Activated T-cell treated with anti-CD3 and anti-CD28 coated beads, Interleukin-2, amount 50 U/mL, for 4 hours (primary cell): ENCODE data around the gene DLEC1. TPM values are rescaled to one million over a fixed set of nuclear protein-coding genes. Genes with fewer than 3 reads are reported as not detected.

Source experiments
- ATAC-seq, 2 donors: fragments of 200-7000 bp; cut with Tn5 transposase; one replicate each; pipeline ENCODE4 v1.10.0; 2021
- DNase-seq: peaks from one replicate; pipeline ENCODE4 v3.0.0-alpha.2; 2020
- H3K27me3 Mint-ChIP-seq: one replicate; pipeline ENCODE4 v1.8.0; 2021; ENCODE audit warnings: low read depth, mixed read lengths
- H3K36me3 Mint-ChIP-seq: one replicate; pipeline ENCODE4 v1.8.0; 2022; ENCODE audit warnings: mixed read lengths; ENCODE audit not compliant: insufficient read depth
- H3K4me1 Mint-ChIP-seq: one replicate; pipeline ENCODE4 v1.8.0; 2021; ENCODE audit warnings: low read depth, mixed read lengths
- H3K4me3 Mint-ChIP-seq: one replicate; pipeline ENCODE4 v1.8.0; 2021; ENCODE audit warnings: mild to moderate bottlenecking, moderate library complexity, mixed read lengths
- H3K9me3 Mint-ChIP-seq: one replicate; pipeline ENCODE4 v1.8.0; 2021; ENCODE audit warnings: mixed read lengths
- total RNA-seq, 3 donors: library from RNA; stranded (reverse); gene quantifications; one replicate each; pipeline ENCODE4 v1.2.1, GENCODE V29; 2021

Gene DLEC1
- total RNA-seq, 3 donors from 2014 or later, result 0.05 to 0.16 (median 0.08) TPM

DNA sequence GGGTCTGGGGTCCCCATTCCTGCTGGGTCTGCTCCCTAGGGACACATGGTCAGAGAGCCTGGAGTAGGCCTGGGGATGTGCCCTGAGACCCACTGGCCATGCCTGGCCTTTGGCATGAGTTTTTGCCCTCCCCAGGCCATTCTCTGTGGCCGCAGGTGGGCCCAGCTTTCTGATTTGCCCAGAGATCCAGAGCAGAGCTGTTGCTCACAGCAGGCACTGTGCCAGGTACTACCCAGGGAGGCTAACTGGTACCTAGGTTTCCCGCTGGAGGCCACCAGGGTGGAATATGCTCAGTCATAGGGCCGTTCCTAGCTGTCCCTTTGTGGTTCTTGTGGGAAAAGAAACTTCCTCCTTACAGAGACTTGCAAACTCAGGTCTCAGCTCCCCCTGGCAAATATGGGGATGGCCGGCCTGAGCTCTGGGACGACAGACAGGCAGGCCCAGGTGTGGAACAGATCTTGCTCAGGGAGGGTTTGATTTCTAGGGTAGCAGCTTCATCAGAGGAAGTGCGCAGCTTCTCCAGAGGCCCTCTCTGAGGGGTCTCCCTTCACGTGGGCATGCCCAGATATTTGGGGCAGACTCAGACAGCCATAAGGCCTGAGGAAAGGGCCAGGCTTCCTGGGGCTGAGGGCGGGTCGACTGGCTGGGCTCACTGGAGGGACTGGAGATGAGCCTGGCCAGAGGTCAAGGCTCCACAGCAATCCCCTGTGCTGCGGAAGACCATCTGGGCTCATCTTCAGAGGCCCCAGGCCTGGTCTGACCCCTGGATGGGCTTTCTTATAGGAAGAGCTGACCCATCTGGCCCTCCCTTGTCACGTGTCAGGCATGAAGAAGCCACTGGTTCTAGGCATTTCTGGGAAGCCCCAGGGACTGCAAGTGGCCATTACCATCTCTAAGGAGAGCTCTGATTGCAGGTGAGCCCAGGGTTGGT lies 69.9 kb downstream of the DLEC1 start:
- Mint-ChIP-seq H3K4me3 (no peak overlapping the region), H3K4me1 (no peaks in the 10 kb centered on the region), H3K36me3 (no peaks in the 10 kb centered on the region), H3K9me3 (peaks cover 13% of the 10 kb centered on the region), H3K27me3 (no peaks in the 10 kb centered on the region)
- ATAC-seq, result no peak
- no peak for DNase-seq

DNA sequence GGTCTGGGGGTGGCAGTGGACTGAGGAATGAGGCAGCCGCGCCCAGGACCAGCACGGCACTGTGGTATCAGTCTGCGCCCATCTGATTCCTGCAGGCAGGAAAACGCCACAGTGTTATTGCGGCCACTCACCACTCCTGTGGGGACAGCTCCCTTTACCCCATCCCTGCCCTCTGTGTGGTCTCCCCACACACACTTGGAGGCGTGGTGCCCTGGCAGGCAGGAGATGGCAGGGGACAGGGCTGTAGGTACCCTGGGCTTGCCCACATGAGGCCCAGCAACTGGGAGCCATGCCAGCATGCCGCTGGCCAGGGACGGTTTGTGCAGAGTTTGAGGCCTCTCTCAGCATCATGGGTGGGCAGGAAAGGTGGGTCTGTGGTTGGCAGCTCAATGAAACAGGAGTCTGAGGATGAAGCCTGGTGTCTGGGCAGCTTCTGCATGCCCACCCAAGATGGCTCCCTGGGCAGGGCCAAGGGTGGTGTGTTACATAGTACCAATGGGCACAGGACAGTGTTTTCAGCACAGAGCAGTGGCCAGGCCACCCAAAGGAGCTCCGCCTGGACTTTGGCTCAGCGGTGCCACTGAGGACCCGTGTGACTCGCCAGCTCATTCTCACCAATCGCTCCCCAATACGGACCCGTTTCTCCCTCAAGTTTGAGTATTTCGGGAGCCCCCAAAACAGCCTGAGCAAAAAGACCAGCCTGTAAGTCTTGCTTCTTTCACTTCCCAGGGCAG lies 70.7 kb downstream of the DLEC1 start:
- no peak for DNase-seq
- ATAC-seq, result no peak
- Mint-ChIP-seq H3K9me3 (peaks cover 9% of the 10 kb centered on the region), H3K36me3 (no peaks in the 10 kb centered on the region), H3K4me3 (no peak overlapping the region), H3K27me3 (no peaks in the 10 kb centered on the region), H3K4me1 (no peaks in the 10 kb centered on the region)

DNA sequence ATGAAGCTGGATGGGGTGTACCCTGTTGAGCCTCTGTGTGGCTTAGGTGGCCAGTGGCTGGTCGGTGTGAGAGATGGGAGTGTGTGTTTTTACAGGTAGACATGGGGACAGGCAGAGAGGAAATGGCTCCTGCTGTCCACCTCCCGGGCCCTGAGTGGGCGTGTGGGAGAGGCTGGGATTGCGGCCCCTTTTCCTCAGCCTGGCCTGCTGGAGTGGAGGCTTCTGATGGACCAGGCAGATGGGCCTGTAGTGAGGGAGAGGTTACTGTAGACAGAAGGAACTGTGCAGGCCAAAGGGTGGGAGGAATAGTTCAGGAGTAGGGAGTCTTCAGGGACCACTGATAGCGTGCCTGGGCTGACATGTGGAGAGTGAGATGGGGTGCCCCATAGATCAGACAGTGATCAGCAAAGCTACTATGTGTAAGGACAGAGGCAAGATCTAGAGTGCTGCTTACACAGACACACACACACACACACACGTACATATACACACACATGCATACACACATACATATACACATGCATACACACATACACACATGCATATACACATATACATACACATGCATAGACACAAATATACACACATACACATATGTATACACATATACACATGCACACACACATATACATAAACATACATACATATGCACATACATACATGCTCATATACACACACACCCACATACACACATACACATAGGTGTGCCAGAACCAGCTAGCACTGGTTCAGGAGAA lies 71.5 kb downstream of the DLEC1 start:
- Mint-ChIP-seq H3K4me1 (no peaks in the 10 kb centered on the region), H3K4me3 (no peak overlapping the region), H3K36me3 (no peaks in the 10 kb centered on the region), H3K27me3 (no peaks in the 10 kb centered on the region), H3K9me3 (peaks cover 4% of the 10 kb centered on the region)
- no peak for ATAC-seq
- no peak for DNase-seq

DNA sequence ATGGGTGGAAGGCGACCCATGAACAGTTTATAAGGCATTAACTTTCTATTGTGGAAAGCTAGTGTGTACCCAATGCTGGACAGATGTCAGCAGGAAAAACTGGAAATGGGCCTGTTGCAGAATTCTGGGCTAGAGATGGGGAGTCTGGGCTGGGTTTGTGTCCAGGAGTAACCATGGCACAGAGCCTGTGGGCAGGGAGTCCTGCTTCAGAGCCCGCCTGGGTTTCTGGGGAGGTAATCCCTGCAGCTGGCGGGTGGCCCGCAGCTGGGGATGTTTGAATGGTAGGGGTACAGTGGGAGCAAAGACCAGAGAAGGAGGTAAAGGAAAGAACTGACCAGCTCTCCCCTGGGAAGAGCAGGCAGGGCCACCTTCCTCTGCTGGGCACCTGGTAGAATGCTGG lies 72.2 kb downstream of the DLEC1 start:
- no peaks in the 10 kb centered on the region for H3K36me3 Mint-ChIP-seq
- no peak overlapping the region for H3K4me3 Mint-ChIP-seq
- no peaks in the 10 kb centered on the region for H3K9me3 Mint-ChIP-seq
- no peaks in the 10 kb centered on the region for H3K4me1 Mint-ChIP-seq
- H3K27me3 Mint-ChIP-seq, result no peaks in the 10 kb centered on the region
- ATAC-seq, result no peak
- no peak for DNase-seq

DNA sequence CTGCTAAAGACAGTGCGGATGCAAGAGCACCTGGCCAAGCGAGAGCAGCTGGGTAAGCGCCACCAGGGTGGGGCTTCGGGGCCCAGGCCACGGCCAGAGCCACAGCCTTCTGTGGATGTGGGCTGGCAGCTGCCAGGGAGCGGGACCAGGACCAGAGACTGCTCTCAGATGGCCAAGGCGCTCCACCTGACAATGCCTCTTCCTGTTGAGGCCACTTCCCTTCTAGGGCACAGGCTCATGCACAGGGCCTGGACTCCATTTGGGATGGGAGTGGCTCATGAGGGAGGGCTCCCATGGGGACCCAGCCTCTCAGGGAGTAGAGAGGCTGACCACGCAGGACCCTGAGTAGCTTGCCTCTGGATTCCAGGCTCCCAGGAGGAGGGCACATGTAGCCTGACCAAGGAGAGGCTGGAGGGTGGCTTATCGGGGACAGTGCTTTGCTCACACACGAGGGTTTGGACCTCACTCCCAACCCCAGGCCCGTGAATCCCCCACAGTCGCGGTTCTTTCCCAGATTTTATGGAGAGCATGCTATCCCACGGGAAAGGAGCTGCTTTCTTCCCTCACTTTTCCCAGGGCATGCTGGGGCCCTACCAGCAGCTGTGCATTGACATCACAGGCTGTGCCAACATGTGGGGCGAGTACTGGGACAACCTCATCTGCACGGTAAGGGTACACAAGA lies 72.8 kb downstream of the DLEC1 start:
- no peaks in the 10 kb centered on the region for H3K27me3 Mint-ChIP-seq
- no peak for ATAC-seq
- DNase-seq, result no peak
- no peaks in the 10 kb centered on the region for H3K36me3 Mint-ChIP-seq
- no peak overlapping the region for H3K4me3 Mint-ChIP-seq
- H3K4me1 Mint-ChIP-seq, result no peaks in the 10 kb centered on the region
- no peaks in the 10 kb centered on the region for H3K9me3 Mint-ChIP-seq

DNA sequence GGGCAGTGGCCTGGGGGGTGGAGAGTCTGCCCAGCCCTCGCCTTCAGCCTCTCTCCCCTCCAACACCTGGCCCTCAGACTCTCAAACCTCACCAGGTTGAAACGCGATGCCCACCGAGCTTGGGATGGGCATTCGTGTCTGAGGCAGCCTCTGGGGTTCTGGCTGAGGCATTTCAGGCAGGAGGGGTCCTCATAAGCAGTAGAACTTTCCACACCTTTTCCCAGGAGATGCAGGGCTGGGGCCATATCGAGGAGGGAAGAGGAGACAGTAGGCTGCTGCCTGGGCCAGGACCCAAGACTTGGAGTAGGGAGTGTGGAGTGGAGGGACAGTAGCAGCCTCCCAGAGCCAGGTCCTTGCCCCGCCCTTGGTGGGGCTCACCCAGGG lies 73.4 kb downstream of the DLEC1 start:
- no peaks in the 10 kb centered on the region for H3K9me3 Mint-ChIP-seq
- H3K27me3 Mint-ChIP-seq, result no peaks in the 10 kb centered on the region
- no peak overlapping the region for H3K4me3 Mint-ChIP-seq
- ATAC-seq (no peak), DNase-seq (no peak)
- H3K36me3 Mint-ChIP-seq, result no peaks in the 10 kb centered on the region
- no peaks in the 10 kb centered on the region for H3K4me1 Mint-ChIP-seq

DNA sequence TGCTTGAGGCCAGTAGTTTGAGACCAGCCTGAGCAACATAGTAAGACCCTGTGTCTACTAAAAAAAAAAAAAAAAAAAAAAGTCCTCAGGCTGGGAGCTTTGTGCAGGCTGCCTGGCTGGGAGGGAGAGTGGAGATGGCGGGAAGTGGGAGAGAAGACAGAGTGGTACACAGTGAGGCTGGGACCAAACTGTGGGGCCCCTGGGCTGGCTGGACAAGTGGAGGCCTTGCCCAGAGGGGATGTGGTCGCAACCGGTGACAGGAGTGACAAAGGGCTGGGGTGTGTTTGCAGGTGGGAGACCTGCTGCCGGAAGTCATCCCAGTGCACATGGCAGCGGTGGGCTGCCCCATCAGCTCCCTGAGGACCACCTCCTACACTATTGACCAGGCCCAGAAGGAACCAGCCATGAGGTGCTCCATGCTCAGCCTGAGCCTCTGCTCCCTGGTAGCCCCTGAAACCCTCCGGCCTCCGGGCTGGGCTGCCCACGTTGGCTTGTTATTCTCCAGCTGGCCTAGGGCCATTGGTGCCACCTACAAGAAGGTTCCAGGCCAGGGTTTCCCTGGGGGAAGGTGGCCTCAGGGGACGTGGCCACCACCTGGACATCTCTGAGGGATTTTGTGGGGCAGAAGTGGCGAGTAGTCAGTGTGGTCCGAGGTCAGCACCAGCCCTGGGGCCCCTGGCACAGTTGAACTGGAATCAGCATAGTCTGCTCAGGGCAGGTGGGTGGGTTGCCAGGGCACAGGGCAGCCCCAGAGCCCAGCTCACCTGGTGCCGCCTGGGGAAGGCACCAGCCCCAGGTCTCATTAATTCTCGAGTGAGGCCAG lies 75.3 kb downstream of the DLEC1 start:
- no peak for DNase-seq
- Mint-ChIP-seq H3K9me3 (no peaks in the 10 kb centered on the region), H3K36me3 (peaks cover 4% of the 10 kb centered on the region), H3K4me3 (no peak overlapping the region), H3K4me1 (peaks cover 4% of the 10 kb centered on the region), H3K27me3 (no peaks in the 10 kb centered on the region)
- ATAC-seq, result no peak

DNA sequence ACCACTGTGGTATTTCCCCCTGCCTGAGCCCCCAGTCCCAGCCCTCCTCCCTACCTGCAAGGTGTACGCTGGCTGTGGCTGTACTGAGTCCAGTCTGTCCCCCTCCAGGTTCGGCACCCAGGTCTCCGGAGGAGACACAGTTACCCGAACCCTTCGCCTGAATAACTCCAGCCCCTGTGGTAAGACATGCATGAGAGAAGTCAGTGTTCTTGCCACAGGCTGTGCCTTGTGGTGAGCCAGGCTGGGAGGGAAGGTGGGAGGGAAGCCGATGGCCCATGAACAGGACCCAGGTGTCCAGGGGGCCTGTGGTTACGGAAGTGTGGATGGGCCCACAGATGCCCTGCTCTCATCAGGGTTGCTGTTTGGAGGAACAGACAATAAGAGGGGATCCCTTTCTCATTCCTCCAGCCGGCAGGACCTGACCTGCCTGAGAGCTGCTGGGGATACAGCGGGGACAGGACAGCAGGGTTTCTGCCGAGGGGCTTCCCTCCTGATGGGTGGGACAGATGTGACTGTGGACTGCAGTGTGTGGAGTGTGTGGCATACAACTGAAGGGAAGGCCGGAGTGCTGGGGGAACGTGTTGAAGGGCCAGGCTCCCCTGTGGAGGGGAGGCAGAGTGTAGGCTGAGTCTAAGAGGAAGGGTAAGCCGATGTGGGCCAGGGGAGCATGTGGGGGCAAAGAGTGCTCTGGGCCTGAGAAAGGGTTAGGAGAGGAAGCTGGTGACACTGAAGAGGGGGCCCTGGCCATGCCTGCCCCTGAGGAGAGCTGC lies 76.1 kb downstream of the DLEC1 start:
- DNase-seq (no peak), ATAC-seq (no peak)
- peaks cover 4% of the 10 kb centered on the region for H3K36me3 Mint-ChIP-seq
- H3K4me1 Mint-ChIP-seq, result peaks cover 4% of the 10 kb centered on the region
- no peaks in the 10 kb centered on the region for H3K27me3 Mint-ChIP-seq
- H3K4me3 Mint-ChIP-seq, result no peak overlapping the region
- no peaks in the 10 kb centered on the region for H3K9me3 Mint-ChIP-seq

DNA sequence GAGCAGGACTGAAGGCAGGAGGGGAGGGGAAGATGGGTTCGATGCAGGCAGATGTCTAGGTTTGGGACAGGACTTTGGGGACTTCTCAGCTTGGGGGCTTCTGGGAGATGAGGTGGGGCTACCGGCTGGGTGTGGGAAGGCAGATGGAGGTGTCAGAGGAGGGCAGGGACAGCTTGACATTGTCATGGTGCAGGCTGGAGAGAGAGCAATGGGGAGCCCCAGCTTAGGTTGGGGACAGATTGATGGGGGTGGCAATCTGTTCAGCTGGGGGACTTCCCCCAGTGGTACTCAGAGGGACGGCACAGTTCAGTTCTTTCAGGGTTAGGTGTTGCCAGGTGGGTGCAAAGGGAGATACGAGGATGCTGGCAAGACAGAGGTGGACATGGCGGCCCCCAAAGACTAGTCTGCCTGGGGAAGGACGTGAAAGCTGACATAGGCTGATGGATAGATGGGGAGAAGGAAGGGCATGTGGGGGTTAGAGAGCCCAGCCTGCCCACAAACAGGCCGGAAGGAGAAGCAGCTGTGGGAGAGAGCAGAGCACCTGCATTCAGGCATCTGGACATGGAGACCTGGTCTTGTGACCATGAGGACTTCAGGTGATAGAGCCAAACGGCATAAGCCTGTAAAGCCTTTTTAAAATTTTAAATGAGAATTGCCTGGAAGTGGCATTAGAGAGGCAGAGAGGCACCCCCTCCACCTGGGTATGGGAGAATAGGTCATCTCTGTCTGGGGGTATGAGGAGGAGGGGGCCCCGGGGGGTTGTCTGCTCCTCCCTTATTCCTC lies 76.8 kb downstream of the DLEC1 start:
- ATAC-seq, result no peak
- H3K4me3 Mint-ChIP-seq, result no peak overlapping the region
- H3K9me3 Mint-ChIP-seq, result no peaks in the 10 kb centered on the region
- no peak for DNase-seq
- peaks cover 5% of the 10 kb centered on the region for H3K36me3 Mint-ChIP-seq
- H3K4me1 Mint-ChIP-seq, result peaks cover 4% of the 10 kb centered on the region
- H3K27me3 Mint-ChIP-seq, result no peaks in the 10 kb centered on the region

DNA sequence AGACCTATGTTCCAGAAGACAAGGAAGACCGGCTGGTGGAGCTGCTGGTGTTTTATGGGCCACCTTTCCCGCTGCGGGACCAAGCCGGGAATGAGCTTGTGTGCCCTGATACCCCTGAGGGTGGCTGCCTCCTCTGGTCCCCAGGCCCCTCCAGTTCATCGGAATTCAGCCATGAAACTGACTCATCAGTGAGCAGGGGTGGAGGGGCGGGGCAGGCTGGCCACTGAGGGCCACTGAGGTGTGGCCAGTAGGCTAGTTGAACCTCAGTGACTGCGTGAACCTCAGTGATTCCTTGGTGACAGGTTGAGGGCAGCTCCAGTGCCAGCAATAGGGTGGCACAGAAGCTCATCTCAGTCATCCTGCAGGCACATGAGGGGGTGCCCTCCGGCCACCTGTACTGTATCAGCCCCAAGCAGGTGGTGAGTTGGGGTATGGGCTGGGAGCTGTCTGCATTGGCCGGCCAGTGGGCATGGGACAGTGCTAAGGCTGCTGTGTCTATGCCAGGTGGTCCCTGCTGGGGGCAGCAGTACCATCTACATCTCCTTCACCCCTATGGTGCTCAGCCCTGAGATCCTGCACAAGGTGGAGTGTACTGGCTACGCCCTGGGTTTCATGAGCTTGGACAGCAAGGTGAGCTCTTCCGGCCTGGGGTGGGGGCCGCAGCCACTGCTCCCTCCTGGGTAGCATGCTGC lies 77.6 kb downstream of the DLEC1 start:
- Mint-ChIP-seq H3K27me3 (no peaks in the 10 kb centered on the region), H3K4me1 (peaks cover 4% of the 10 kb centered on the region), H3K36me3 (peaks cover 5% of the 10 kb centered on the region), H3K9me3 (no peaks in the 10 kb centered on the region), H3K4me3 (no peak overlapping the region)
- no peak for DNase-seq
- no peak for ATAC-seq

DNA sequence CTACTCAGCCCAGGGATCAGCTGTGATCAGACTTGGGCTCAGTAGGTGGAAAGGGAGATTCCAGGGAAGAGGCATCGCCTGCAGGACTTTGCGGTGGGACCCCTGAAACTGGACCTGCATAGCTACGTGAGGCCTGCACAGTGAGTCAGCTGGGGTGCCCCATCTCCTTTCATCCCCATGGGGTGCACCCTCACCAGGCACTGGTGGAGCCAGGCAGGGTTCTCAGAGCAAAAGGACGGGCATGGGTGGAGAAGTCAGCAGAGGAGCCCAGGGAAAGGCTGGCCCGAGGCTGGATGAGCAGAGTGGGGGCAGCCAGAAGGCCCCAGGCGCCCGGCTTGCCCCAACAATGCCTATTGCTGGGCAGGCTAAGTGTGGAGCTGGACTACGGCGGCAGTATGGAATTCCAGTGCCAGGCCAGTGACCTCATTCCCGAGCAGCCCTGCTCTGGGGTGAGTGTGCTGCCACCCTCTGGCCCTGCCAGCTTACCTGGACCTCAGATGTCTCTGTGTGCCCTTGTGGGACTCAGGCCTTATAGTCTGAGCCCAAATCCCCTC lies 78.2 kb downstream of the DLEC1 start:
- no peak overlapping the region for H3K4me3 Mint-ChIP-seq
- H3K36me3 Mint-ChIP-seq, result peaks cover 9% of the 10 kb centered on the region
- DNase-seq, result no peak
- no peaks in the 10 kb centered on the region for H3K9me3 Mint-ChIP-seq
- no peaks in the 10 kb centered on the region for H3K27me3 Mint-ChIP-seq
- no peak for ATAC-seq
- H3K4me1 Mint-ChIP-seq, result peaks cover 4% of the 10 kb centered on the region
